ENCODE data around the gene BCR.
"Not testable (repeated sequence)": the region's sequence is repeated elsewhere in the genome, so short reads cannot be mapped to it uniquely, and the experiment has no call there.

BCR gene

GRCh38 chr22:23353696-23354095 lies 173.4 kb downstream of the BCR start:
- no peak for TF ChIP-seq JUND (IDR thresholded peaks at IDR 0.05; ENCODE audit: low read depth)
- DNase-seq (ENCODE audit: low read depth in 1 of 2, low spot score in 1 of 2): no peak
- in situ Hi-C loops (cut with HindIII; ENCODE audit: low pct_unique_long_range_greater_than_20kb, low sequenced_read_pairs): no loop called here

GRCh38 chr22:23356094-23356493 lies 175.8 kb downstream of the BCR start:
- DNase-seq (ENCODE audit: low read depth in 1 of 2, low spot score in 1 of 2): no peak
- TF ChIP-seq JUND (IDR thresholded peaks at IDR 0.05; ENCODE audit: low read depth): no peak
- in situ Hi-C loops (cut with HindIII; ENCODE audit: low pct_unique_long_range_greater_than_20kb, low sequenced_read_pairs): no loop called here

- DNase-seq (ENCODE audit: low read depth in 1 of 2, low spot score in 1 of 2): no peak
- in situ Hi-C loops (cut with HindIII; ENCODE audit: low pct_unique_long_range_greater_than_20kb, low sequenced_read_pairs): no loop called here
- no peak for TF ChIP-seq JUND (IDR thresholded peaks at IDR 0.05; ENCODE audit: low read depth)
Measured at GRCh38 chr22:23357053-23357452, 176.7 kb downstream of the BCR start.

- in situ Hi-C loops (cut with HindIII; ENCODE audit: low pct_unique_long_range_greater_than_20kb, low sequenced_read_pairs): no loop called here
Measured at GRCh38 chr22:23359583-23360123, 179.3 kb downstream of the BCR start.

GRCh38 chr22:23361676-23362075 lies 181.4 kb downstream of the BCR start:
- no peak for DNase-seq (ENCODE audit: low read depth in 1 of 2, low spot score in 1 of 2)
- in situ Hi-C loops (cut with HindIII; ENCODE audit: low pct_unique_long_range_greater_than_20kb, low sequenced_read_pairs): no loop called here
- TF ChIP-seq JUND (IDR thresholded peaks at IDR 0.05; ENCODE audit: low read depth): no peak

More at GRCh38 chr22:23359583-23360123, 179.3 kb downstream of the BCR start:
- TF ChIP-seq JUND (IDR thresholded peaks at IDR 0.05; ENCODE audit: low read depth): no peak
- no peak for DNase-seq (ENCODE audit: low read depth in 1 of 2, low spot score in 1 of 2)

- DNase-seq (ENCODE audit: low read depth in 1 of 2, low spot score in 1 of 2): no peak
- TF ChIP-seq JUND (IDR thresholded peaks at IDR 0.05; ENCODE audit: low read depth): no peak
- in situ Hi-C loops (cut with HindIII; ENCODE audit: low pct_unique_long_range_greater_than_20kb, low sequenced_read_pairs): no loop called here
Measured at GRCh38 chr22:23363683-23364082, 183.4 kb downstream of the BCR start.

- in situ Hi-C loops (cut with HindIII; ENCODE audit: low pct_unique_long_range_greater_than_20kb, low sequenced_read_pairs): no loop called here
- no peak for TF ChIP-seq JUND (IDR thresholded peaks at IDR 0.05; ENCODE audit: low read depth)
- DNase-seq (ENCODE audit: low read depth in 1 of 2, low spot score in 1 of 2): no peak
Measured at GRCh38 chr22:23364389-23364788, 184.1 kb downstream of the BCR start.

- DNase-seq (ENCODE audit: low read depth in 1 of 2, low spot score in 1 of 2): no peak
- in situ Hi-C loops (cut with HindIII; ENCODE audit: low pct_unique_long_range_greater_than_20kb, low sequenced_read_pairs): no loop called here
- TF ChIP-seq JUND (IDR thresholded peaks at IDR 0.05; ENCODE audit: low read depth): no peak
Measured at GRCh38 chr22:23365524-23365923, 185.2 kb downstream of the BCR start.

- in situ Hi-C loops (cut with HindIII; ENCODE audit: low pct_unique_long_range_greater_than_20kb, low sequenced_read_pairs): no loop called here
- no peak for TF ChIP-seq JUND (IDR thresholded peaks at IDR 0.05; ENCODE audit: low read depth)
- DNase-seq (ENCODE audit: low read depth in 1 of 2, low spot score in 1 of 2): no peak
Measured at GRCh38 chr22:23365961-23366360, 185.7 kb downstream of the BCR start.

- in situ Hi-C loops (cut with HindIII; ENCODE audit: low pct_unique_long_range_greater_than_20kb, low sequenced_read_pairs); DNase-seq (ENCODE audit: low read depth in 1 of 2, low spot score in 1 of 2): not testable (repeated sequence)
Measured at GRCh38 chr22:23367196-23367595, 186.9 kb downstream of the BCR start.
